ENCODE data around the gene GOLGA8R. TPM values are rescaled to one million over a fixed set of nuclear protein-coding genes. Genes with fewer than 3 reads are reported as not detected.
"Not testable (repeated sequence)": the region's sequence is repeated elsewhere in the genome, so short reads cannot be mapped to it uniquely, and the experiment has no call there.

GOLGA8R gene
- total and polyA plus RNA-seq, 8 donors = 0.31 to 7.9 (median 0.72) TPM; not detected in 1

DNA sequence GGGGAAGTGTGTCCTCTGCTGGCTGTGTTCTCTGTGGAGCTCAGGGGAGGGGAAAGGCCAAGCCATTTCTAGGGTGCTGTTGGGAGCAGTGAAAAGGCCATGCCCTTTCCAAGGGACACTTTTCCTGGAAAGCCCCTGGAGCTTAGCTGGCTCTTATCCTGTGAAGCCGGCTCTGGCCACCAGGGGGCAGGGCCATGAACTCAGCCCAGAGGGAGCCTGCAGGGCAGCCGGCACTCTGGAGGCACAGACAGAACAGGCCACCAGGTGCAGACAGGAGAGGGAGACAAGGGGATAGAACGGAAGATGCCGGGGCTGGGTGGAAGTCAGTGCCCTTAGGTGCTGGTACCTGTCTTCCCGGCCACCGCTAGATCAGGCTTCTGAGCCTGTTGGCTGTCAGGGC, 15.1 kb downstream of the GOLGA8R start:
- intact Hi-C loops (cut with DNase I; ENCODE audit: low total_unique reads); H3K9me3 ChIP-seq; H3K27ac ChIP-seq; H3K27me3 ChIP-seq; H3K36me3 ChIP-seq; H3K4me1 ChIP-seq; H3K4me3 ChIP-seq: not testable (repeated sequence)
- WGBS, 5 donors = 0% methylated on average over 1 to 2 of the region's 6 CpGs; no CpG with 5 or more reads in 1 of the 5 donors
- peak in 1 of 2 donors; percentile 67 for DNase-seq
- TF ChIP-seq, protein P1, sequence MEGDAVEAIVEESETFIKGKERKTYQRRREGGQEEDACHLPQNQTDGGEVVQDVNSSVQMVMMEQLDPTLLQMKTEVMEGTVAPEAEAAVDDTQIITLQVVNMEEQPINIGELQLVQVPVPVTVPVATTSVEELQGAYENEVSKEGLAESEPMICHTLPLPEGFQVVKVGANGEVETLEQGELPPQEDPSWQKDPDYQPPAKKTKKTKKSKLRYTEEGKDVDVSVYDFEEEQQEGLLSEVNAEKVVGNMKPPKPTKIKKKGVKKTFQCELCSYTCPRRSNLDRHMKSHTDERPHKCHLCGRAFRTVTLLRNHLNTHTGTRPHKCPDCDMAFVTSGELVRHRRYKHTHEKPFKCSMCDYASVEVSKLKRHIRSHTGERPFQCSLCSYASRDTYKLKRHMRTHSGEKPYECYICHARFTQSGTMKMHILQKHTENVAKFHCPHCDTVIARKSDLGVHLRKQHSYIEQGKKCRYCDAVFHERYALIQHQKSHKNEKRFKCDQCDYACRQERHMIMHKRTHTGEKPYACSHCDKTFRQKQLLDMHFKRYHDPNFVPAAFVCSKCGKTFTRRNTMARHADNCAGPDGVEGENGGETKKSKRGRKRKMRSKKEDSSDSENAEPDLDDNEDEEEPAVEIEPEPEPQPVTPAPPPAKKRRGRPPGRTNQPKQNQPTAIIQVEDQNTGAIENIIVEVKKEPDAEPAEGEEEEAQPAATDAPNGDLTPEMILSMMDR (IDR thresholded peaks at IDR 0.05) = peak in 3 of 7 experiments; percentile 16 to 42 (median 28)

DNA sequence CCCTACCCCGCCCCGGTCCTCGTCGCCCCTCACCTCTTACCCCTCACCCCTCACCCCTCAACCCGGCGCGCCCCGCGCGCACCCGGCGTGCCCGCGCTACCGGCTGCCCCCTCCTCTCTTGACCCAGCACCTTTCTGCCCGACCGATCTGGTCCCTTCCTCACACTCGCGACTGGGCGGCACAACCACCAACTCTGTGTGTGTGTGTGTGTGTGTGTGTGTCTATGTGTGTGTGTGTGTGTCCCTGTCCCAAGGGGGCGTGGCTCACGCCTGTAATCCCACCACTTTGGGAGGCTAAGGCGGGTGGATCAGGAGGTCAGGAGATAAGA, 20.4 kb downstream of the GOLGA8R start:
- H3K9me3 ChIP-seq; DNase-seq; H3K4me1 ChIP-seq; H3K27ac ChIP-seq; H3K27me3 ChIP-seq; H3K36me3 ChIP-seq; intact Hi-C loops (cut with DNase I; ENCODE audit: low total_unique reads); H3K4me3 ChIP-seq: not testable (repeated sequence)
- 6 to 18% methylated on average over 2 to 5 of the region's 23 CpGs; no CpG with 5 or more reads in 3 of the 5 donors for WGBS, 5 donors

DNA sequence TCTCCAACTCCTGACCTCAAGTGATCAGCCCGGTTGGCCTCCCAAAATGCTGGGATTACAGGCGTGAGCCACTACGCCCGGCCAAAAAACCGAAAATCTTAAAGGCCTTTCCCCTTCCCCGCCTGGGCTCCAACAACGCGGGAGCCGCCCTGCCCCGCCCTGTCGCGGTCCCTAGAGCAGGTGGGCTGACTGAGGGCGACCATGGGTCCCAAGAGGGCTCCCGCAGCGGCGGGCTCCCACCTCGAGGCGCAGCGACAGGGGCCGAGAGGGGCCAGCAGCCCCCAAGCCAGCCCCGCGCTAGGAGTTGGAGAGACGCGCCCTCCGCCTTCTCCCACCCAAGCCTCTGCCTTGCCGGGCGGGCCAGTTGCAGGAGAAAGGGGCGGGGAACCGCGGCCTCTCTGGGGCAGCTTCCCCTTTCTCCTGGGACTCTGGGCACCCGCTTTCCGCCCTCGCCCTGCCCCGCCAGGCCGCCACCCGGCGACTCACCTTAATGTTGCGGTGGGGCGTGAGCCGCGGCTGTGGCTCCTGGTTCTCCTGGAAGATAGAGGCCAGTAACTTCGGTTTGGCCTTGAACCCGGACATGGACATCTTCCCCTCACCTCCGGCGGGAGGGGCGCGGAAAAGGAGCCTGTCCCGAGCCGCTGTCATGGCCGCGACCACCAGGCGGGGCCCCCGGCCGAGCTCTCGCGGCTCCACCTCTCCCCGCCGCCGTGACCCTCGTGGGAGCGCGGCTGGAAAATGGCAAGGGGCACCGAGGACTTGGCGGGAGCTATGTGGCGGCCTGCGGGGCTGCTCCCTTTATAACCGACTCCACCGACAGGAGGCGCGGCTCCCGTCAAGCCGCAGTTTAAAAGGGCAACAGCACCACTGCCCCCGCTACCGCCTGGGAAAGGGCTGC, 21.0 kb downstream of the GOLGA8R start, which contains the start of gene CHRFAM7A:
CHRFAM7A (minus strand) TSS at position 775 of the 898 bp plus-strand sequence. CDS start 10,189 bp downstream, outside the sequence.
- 0 to 2% methylated on average over 1 to 12 of the region's 74 CpGs; no CpG with 5 or more reads in 3 of the 5 donors for WGBS, 5 donors
- not testable (repeated sequence) for DNase-seq

GRCh38 chr15:30386318-30386887, 27.7 kb downstream of the GOLGA8R start:
- H3K27ac ChIP-seq; H3K4me3 ChIP-seq; H3K36me3 ChIP-seq; H3K9me3 ChIP-seq; H3K4me1 ChIP-seq; H3K27me3 ChIP-seq; DNase-seq; intact Hi-C loops (cut with DNase I; ENCODE audit: low total_unique reads): not testable (repeated sequence)
- no CpG with 5 or more reads among the region's 6 CpGs for WGBS, 5 donors

More for the DNA sequence above, 21.0 kb downstream of the GOLGA8R start, which contains the start of gene CHRFAM7A:
- intact Hi-C loops (cut with DNase I; ENCODE audit: low total_unique reads); H3K4me3 ChIP-seq; H3K9me3 ChIP-seq; H3K27ac ChIP-seq; H3K27me3 ChIP-seq; H3K4me1 ChIP-seq; H3K36me3 ChIP-seq: not testable (repeated sequence)

DNA sequence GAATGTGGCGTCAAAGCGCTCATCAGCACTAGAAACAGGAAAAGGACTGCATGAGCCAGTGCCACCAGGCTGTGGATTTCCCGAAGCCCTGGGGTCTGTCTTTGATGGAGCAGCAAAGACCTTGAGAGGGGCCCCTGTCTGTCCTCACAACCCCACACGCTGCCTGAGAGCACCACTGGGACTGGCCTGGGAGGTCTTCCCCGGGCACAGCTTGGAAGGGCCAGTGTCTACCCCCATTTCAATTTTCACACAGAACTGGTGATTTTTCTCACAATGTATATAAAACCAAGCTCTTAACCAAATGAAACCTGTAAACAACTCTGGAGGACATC, 37.0 kb downstream of the GOLGA8R start:
- no CpG with 5 or more reads among the region's 5 CpGs for WGBS, 5 donors

DNA sequence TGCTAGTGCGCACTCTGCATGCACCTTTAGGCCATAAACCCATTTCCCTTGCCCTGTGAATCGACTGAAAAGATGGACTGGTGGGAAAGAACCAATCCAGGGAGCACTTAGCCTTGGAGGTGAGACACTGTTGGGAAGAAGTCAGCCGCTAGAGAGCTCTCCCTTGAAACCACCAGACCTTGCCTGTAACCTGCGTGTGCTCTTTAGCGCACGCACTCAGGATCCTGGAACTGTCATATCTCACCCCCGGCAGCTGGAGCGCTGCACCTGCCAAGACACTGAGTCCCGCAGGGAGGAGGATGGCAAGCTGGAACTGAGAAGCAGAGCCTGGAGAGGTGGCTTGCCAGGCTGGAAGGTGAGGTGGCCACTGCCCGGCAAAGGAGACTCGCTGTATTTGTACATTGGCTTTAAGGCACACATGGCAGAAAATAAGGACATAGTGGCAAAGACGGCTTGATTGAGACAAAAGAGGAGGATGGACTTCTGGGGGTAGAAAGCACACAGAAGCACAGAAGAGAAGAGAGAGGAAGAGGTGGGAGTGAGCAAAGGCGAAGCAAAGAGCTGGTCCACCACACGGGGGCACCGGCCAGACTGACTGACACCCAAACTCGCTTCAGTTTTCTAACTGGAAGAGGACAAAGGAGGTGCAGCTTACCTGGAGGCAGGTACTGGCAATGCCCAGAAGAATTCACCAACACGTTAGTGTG, 37.5 kb downstream of the GOLGA8R start:
- H3K27me3 ChIP-seq; DNase-seq; H3K36me3 ChIP-seq; H3K4me3 ChIP-seq; H3K9me3 ChIP-seq; intact Hi-C loops (cut with DNase I; ENCODE audit: low total_unique reads); H3K4me1 ChIP-seq; H3K27ac ChIP-seq: not testable (repeated sequence)
- WGBS, 5 donors = no CpG with 5 or more reads among the region's 17 CpGs

More for the DNA sequence above, 37.0 kb downstream of the GOLGA8R start:
- intact Hi-C loops (cut with DNase I; ENCODE audit: low total_unique reads); DNase-seq; H3K4me1 ChIP-seq; H3K9me3 ChIP-seq; H3K27me3 ChIP-seq; H3K27ac ChIP-seq; H3K36me3 ChIP-seq; H3K4me3 ChIP-seq: not testable (repeated sequence)

DNA sequence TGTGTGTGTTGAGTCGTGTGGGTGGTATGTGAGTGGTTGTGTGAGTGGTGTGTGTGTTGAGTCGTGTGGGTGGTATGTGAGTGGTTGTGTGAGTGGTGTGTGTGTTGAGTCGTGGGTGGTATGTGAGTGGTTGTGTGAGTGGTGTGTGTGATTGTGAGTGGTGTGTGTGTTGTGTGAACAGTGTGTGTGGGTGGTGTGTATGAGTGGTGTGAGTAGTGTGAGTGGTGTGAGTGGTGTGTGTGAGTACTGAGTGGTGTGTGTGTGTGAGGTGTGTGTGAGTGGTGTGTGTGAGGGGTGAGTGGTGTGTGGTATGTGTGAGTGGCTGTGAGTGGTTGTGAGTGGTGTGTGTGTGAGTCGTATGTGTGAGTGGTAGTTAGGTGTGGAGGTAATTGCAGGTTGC, 38.2 kb downstream of the GOLGA8R start:
- 13 to 67% (median 53%) methylated on average over 2 to 4 of the region's 4 CpGs for WGBS, 5 donors
- H3K36me3 ChIP-seq; H3K27ac ChIP-seq; H3K4me3 ChIP-seq; H3K27me3 ChIP-seq; intact Hi-C loops (cut with DNase I; ENCODE audit: low total_unique reads); H3K9me3 ChIP-seq; H3K4me1 ChIP-seq: not testable (repeated sequence)
- DNase-seq = peak in 1 of 2 donors; percentile 0

GRCh38 chr15:30374862-30375261, 39.2 kb downstream of the GOLGA8R start:
- H3K4me1 ChIP-seq; H3K36me3 ChIP-seq; H3K27me3 ChIP-seq; intact Hi-C loops (cut with DNase I; ENCODE audit: low total_unique reads); H3K4me3 ChIP-seq; DNase-seq; H3K27ac ChIP-seq; H3K9me3 ChIP-seq: not testable (repeated sequence)
- WGBS, 5 donors = 64 to 84% (median 74%) methylated on average over 3 of the region's 10 CpGs; no CpG with 5 or more reads in 2 of the 5 donors

DNA sequence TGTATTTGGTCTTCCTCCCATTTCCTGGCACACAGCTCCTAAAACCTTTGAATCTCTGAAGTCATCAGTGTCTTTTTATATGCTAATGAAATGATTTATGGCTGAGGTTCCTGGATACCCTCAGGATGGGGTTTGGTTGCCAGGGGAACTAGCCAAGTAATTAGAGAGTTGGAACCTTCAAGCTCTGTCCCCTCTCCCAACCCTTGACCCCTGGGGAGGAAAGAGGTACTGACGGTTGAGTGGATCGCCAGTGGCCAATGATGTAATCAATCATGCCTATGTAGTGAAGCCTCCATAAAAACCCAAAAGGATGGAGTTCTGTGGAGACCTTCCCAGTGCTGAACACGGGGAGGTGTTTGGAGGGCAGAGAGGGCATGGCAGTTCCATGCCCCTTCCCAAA, 45.8 kb downstream of the GOLGA8R start:
- H3K4me3 ChIP-seq; H3K4me1 ChIP-seq; H3K27ac ChIP-seq; H3K27me3 ChIP-seq; intact Hi-C loops (cut with DNase I; ENCODE audit: low total_unique reads); H3K9me3 ChIP-seq; H3K36me3 ChIP-seq; DNase-seq: not testable (repeated sequence)
- no CpG with 5 or more reads among the region's 3 CpGs for WGBS, 5 donors

DNA sequence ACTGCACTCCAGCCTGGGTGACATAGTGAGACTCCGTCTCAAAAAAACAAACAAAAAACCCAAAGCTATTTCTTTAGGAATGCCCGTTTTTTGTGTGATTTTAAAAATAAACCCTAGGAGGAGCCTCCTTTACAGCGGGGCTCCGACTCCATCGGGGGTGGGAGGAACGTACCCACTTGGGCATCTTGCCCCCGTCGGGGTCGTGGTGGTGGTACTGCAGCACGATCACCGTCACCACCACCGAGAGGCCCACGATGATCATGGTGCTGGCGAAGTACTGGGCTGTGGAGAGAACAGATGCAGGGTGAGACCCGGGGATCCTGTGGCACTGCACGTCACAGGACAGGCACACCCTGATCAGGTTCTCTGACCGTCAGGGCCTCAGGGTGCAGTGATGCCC, 46.8 kb downstream of the GOLGA8R start:
- intact Hi-C loops (cut with DNase I; ENCODE audit: low total_unique reads); H3K4me1 ChIP-seq; H3K36me3 ChIP-seq; DNase-seq; H3K4me3 ChIP-seq; H3K27me3 ChIP-seq; H3K9me3 ChIP-seq; H3K27ac ChIP-seq: not testable (repeated sequence)
- 80 to 93% (median 91%) methylated on average over 10 to 14 of the region's 17 CpGs for WGBS, 5 donors

Measured in stomach (tissue), 9 donors.